Activated T-helper 1 cell treated with anti-CD3 and anti-CD28 coated beads, Interleukin-12 subunit alpha, Interleukin-12 subunit beta, Interleukin-2, Interleukin-4 antibody, amounts not matched to agents 30 ng/mL and 10 ng/mL and 1 ng/mL, durations not matched to agents 14 hours and 24 hours and 36 hours (primary cell): ENCODE results near the gene IGFN1. TPM values are rescaled to one million over a fixed set of nuclear protein-coding genes. Genes with fewer than 3 reads are reported as not detected.

ENCODE experiments used
- DNase-seq: peaks from one replicate; pipeline ENCODE4 v3.0.0; 2021; ENCODE audit warnings: low spot score
- H3K27ac Mint-ChIP-seq: one replicate; pipeline ENCODE4 v1.8.0; 2021; ENCODE audit warnings: mild to moderate bottlenecking, mixed read lengths
- H3K27me3 Mint-ChIP-seq: one replicate; pipeline ENCODE4 v1.8.0; 2022; ENCODE audit warnings: mild to moderate bottlenecking, moderate library complexity, mixed read lengths; ENCODE audit not compliant: insufficient read depth
- H3K36me3 Mint-ChIP-seq: one replicate; pipeline ENCODE4 v1.8.0; 2021; ENCODE audit warnings: low read depth, mixed read lengths
- H3K4me1 Mint-ChIP-seq: one replicate; pipeline ENCODE4 v1.8.0; 2021; ENCODE audit warnings: low read depth, mixed read lengths
- H3K4me3 Mint-ChIP-seq: one replicate; pipeline ENCODE4 v1.8.0; 2021; ENCODE audit warnings: mild to moderate bottlenecking, moderate library complexity, mixed read lengths
- H3K9me3 Mint-ChIP-seq: one replicate; pipeline ENCODE4 v1.8.0; 2021; ENCODE audit warnings: mixed read lengths
- intact Hi-C: fragments of 100-400 bp; cut with micrococcal nuclease; formaldehyde crosslinking; loops from one replicate; pipeline ENCODE4 v1.15.1; 2024
- total RNA-seq: library from RNA; stranded (reverse); gene quantifications from 2 replicates; pipeline ENCODE4 v1.2.3, GENCODE V29; 2022

The IGFN1 gene
- total RNA-seq, 1 donor from 2014 or later, result not detected

GRCh38 chr1:201264072-201264471 is 73.4 kb downstream of the IGFN1 start:
- Mint-ChIP-seq H3K27ac (no peak overlapping the region), H3K27me3 (peaks cover 18% of the 10 kb centered on the region), H3K9me3 (no peaks in the 10 kb centered on the region), H3K4me1 (no peaks in the 10 kb centered on the region), H3K4me3 (no peak overlapping the region), H3K36me3 (no peaks in the 10 kb centered on the region)
- no peak for DNase-seq
- intact Hi-C loops, result no loop called here

- no peak for DNase-seq
- intact Hi-C loops, result no loop called here
- Mint-ChIP-seq H3K27ac (no peak overlapping the region), H3K4me1 (no peaks in the 10 kb centered on the region), H3K27me3 (peaks cover 23% of the 10 kb centered on the region), H3K36me3 (no peaks in the 10 kb centered on the region), H3K9me3 (no peaks in the 10 kb centered on the region), H3K4me3 (no peak overlapping the region)
These were observed 73.9 kb downstream of the IGFN1 start for GRCh38 chr1:201264554-201264953.

- no peak overlapping the region for H3K4me3 Mint-ChIP-seq
These were observed 75.1 kb downstream of the IGFN1 start for GRCh38 chr1:201265756-201266155.

GRCh38 chr1:201266276-201266675 is 75.7 kb downstream of the IGFN1 start:
- no peaks in the 10 kb centered on the region for H3K36me3 Mint-ChIP-seq
- H3K9me3 Mint-ChIP-seq, result no peaks in the 10 kb centered on the region
- H3K4me1 Mint-ChIP-seq, result no peaks in the 10 kb centered on the region
- no peak overlapping the region for H3K27ac Mint-ChIP-seq
- no peak for DNase-seq
- H3K4me3 Mint-ChIP-seq, result no peak overlapping the region
- intact Hi-C loops, result no loop called here
- H3K27me3 Mint-ChIP-seq, result peaks cover 14% of the 10 kb centered on the region

More at GRCh38 chr1:201265756-201266155, 75.1 kb downstream of the IGFN1 start:
- no peaks in the 10 kb centered on the region for H3K36me3 Mint-ChIP-seq
- intact Hi-C loops, result no loop called here
- no peak for DNase-seq
- peaks cover 19% of the 10 kb centered on the region for H3K27me3 Mint-ChIP-seq
- no peaks in the 10 kb centered on the region for H3K9me3 Mint-ChIP-seq
- no peak overlapping the region for H3K27ac Mint-ChIP-seq
- no peaks in the 10 kb centered on the region for H3K4me1 Mint-ChIP-seq

GRCh38 chr1:201266774-201267173 is 76.2 kb downstream of the IGFN1 start:
- no peaks in the 10 kb centered on the region for H3K4me1 Mint-ChIP-seq
- H3K27me3 Mint-ChIP-seq, result peaks cover 14% of the 10 kb centered on the region
- H3K36me3 Mint-ChIP-seq, result no peaks in the 10 kb centered on the region
- no peak overlapping the region for H3K27ac Mint-ChIP-seq
- DNase-seq, result no peak
- no peak overlapping the region for H3K4me3 Mint-ChIP-seq
- no peaks in the 10 kb centered on the region for H3K9me3 Mint-ChIP-seq
- intact Hi-C loops, result no loop called here

- no peak overlapping the region for H3K4me3 Mint-ChIP-seq
- no peak for DNase-seq
- H3K4me1 Mint-ChIP-seq, result no peaks in the 10 kb centered on the region
- H3K36me3 Mint-ChIP-seq, result no peaks in the 10 kb centered on the region
- H3K27ac Mint-ChIP-seq, result no peak overlapping the region
- no peaks in the 10 kb centered on the region for H3K9me3 Mint-ChIP-seq
- peaks cover 14% of the 10 kb centered on the region for H3K27me3 Mint-ChIP-seq
- intact Hi-C loops, result no loop called here
These were observed 77.0 kb downstream of the IGFN1 start for GRCh38 chr1:201267481-201268229.

- Mint-ChIP-seq H3K4me1 (no peaks in the 10 kb centered on the region), H3K4me3 (no peak overlapping the region), H3K9me3 (no peaks in the 10 kb centered on the region), H3K27ac (no peak overlapping the region), H3K36me3 (no peaks in the 10 kb centered on the region), H3K27me3 (peaks cover 11% of the 10 kb centered on the region)
- intact Hi-C loops, result no loop called here
- DNase-seq, result no peak
These were observed 78.1 kb downstream of the IGFN1 start for GRCh38 chr1:201268604-201269151.

GRCh38 chr1:201269281-201269680 is 78.7 kb downstream of the IGFN1 start:
- DNase-seq, result no peak
- Mint-ChIP-seq H3K4me3 (no peak overlapping the region), H3K4me1 (no peaks in the 10 kb centered on the region), H3K9me3 (no peaks in the 10 kb centered on the region), H3K27me3 (peaks cover 11% of the 10 kb centered on the region), H3K27ac (no peak overlapping the region), H3K36me3 (no peaks in the 10 kb centered on the region)
- intact Hi-C loops, result no loop called here

GRCh38 chr1:201269900-201270410 is 79.3 kb downstream of the IGFN1 start:
- intact Hi-C loops, result no loop called here

GRCh38 chr1:201270616-201271390 is 80.2 kb downstream of the IGFN1 start:
- intact Hi-C loops, result no loop called here
- H3K36me3 Mint-ChIP-seq, result no peaks in the 10 kb centered on the region
- peaks cover 11% of the 10 kb centered on the region for H3K27me3 Mint-ChIP-seq
- H3K9me3 Mint-ChIP-seq, result no peaks in the 10 kb centered on the region
- H3K4me1 Mint-ChIP-seq, result no peaks in the 10 kb centered on the region
- no peak overlapping the region for H3K27ac Mint-ChIP-seq
- DNase-seq, result no peak
- no peak overlapping the region for H3K4me3 Mint-ChIP-seq

More at GRCh38 chr1:201269900-201270410, 79.3 kb downstream of the IGFN1 start:
- no peak for DNase-seq
- H3K4me1 Mint-ChIP-seq, result no peaks in the 10 kb centered on the region
- no peaks in the 10 kb centered on the region for H3K36me3 Mint-ChIP-seq
- peaks cover 11% of the 10 kb centered on the region for H3K27me3 Mint-ChIP-seq
- no peak overlapping the region for H3K4me3 Mint-ChIP-seq
- H3K9me3 Mint-ChIP-seq, result no peaks in the 10 kb centered on the region
- no peak overlapping the region for H3K27ac Mint-ChIP-seq

- H3K9me3 Mint-ChIP-seq, result no peaks in the 10 kb centered on the region
- intact Hi-C loops, result no loop called here
- H3K36me3 Mint-ChIP-seq, result no peaks in the 10 kb centered on the region
- DNase-seq, result no peak
- H3K27me3 Mint-ChIP-seq, result peaks cover 5% of the 10 kb centered on the region
- no peak overlapping the region for H3K27ac Mint-ChIP-seq
- H3K4me1 Mint-ChIP-seq, result no peaks in the 10 kb centered on the region
- H3K4me3 Mint-ChIP-seq, result no peak overlapping the region
These were observed 82.2 kb downstream of the IGFN1 start for GRCh38 chr1:201272799-201273198.

GRCh38 chr1:201274616-201275252 is 84.1 kb downstream of the IGFN1 start:
- H3K27me3 Mint-ChIP-seq, result peaks cover 3% of the 10 kb centered on the region
- intact Hi-C loops, result no loop called here

More at GRCh38 chr1:201274616-201275252, 84.1 kb downstream of the IGFN1 start:
- Mint-ChIP-seq H3K4me1 (no peaks in the 10 kb centered on the region), H3K9me3 (no peaks in the 10 kb centered on the region), H3K27ac (no peak overlapping the region), H3K4me3 (no peak overlapping the region), H3K36me3 (no peaks in the 10 kb centered on the region)
- DNase-seq, result no peak
